ENCODE data around the gene HACD1.
A peak's percentile ranks its signal among the peaks of the same experiment; 100 is the strongest.

HACD1 gene

DNA sequence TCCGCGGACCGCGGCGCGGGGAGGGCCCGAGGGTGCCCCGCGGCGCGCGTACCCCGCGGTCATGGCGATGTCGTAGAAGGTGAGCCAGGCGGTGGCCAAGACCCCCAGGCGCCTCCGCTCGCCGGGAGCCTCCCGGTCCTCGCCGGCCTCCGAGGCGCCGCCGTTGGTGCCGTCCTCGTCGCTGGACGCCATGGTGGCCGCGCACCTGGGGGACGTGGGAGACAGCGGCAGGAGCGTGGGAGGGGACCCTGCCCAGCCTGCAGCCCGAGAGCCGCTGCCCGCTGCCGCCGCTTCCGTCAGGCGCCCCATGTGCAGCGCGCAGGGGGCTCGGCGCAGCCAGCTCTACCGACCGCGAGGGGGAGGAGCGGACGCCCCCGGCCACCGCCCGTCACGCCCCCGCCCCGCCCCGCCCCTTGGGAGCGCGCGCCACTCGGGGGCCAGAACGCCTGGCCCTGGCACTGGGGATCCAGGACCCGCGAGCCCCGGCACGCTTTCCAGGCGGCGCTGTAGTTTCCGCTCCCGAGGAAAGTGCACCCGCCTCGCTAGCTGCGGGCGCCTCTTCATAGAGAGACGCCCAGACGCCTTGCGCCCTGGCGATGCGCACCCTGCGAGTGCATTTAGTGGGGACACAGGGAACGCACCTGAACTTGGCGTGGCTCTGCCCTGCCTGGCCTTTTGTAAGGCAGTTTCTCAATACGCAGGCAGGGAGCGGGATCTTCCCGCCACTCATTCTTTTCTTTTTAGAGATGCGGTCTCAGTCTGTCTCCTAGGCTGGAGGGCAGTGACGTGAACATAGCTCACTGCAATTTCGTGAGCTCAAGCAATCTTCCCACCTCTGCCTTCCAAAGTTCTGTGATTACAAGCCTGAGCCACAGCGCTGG, at the start of gene HACD1:
Gene HACD1, minus strand, starts transcription at position 344 of the 881 bp plus-strand sequence. Its CDS starts 35 bp downstream, at position 309.
- DNase-seq (ENCODE audit: low read depth in 2 of 2) = peak; percentile 50 to 51

DNA sequence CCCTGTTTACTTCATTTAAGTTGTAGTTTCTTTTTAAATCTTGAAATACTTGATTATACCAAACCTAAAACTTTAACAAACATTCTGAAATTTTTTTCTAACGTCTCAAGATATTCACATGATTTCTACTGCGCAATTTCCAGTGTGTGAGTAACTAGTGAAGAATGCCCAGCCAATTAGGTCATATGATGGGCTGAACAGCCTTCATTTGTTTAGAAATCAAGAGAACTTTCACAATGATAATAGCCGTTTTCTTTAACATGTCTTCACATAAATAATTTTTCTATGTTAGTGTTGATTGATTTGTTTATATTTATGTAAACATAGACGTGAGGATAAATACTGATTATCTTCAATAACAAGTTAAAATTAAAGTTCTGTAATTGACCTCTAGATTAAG, 48.6 kb upstream of the HACD1 start:
- no peak for DNase-seq (ENCODE audit: low read depth in 2 of 2)

DNA sequence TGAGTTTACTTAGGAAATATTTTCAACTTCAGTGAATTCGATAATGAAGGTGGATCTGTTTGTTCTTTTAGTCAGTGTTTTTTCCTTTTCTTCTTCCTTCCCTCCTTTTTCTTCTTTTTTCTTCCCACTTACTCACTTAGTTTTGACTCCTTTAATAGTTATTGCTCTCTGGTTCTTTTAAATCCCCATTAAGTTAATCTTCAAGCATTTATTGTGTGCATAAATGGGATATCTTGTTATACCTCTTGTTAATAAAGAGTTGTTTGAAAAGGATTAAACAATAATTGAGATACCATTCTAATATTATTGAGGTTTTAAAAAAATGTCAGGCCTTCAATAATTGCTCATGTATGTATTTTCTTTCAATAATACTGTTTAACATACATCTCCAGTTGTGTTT, 46.3 kb upstream of the HACD1 start:
- no peak for DNase-seq (ENCODE audit: low read depth in 2 of 2)

DNA sequence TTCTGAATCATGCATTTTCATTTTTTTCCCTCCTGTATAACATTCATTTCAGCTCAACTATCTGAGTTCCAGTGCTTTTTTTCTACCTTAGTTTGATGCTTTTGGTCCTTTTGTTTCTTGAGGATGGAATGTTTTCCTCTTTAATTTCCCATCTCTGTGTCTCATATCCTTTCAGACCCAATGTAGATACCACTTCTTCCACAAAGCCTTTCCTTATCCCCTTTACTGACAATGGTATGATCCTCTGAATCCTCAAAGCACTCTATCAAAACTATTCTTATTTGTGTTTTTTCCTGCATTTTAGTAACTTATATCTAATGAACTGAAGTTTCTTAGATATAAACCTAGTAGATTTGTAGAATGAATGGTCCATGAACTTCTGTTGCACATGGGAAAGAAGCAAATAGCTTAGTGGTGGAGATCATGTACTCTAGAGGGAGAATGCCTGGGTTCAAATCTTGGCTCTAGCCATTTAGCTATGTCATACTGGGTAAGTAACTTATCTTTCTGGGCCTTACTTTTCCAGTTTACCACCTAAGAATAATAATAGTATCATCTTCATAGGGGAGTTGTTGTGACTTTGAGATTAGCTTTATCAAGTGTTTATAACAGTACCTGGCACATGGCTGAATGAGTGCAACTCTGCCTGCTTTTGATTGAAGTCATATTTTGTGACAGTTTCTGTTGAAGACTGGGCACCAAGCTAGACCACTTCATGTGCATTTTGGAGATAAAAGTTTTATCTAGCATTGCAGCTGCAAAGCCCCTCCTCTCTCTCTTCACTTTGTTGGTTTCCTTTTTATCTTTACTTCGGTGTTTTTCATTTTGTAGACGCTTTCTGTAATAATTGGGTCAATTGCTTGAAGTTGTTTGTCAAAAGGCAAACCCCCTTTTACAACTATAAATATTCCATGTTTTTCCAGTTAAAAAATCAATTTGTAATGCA, 45.3 kb upstream of the HACD1 start:
- no peak for DNase-seq (ENCODE audit: low read depth in 2 of 2)

GRCh38 chr10:17661510-17661909, 44.3 kb upstream of the HACD1 start:
- no peak for DNase-seq (ENCODE audit: low read depth in 2 of 2)

- no peak for DNase-seq (ENCODE audit: low read depth in 2 of 2)
Measured at GRCh38 chr10:17660921-17661320, 43.7 kb upstream of the HACD1 start.

DNA sequence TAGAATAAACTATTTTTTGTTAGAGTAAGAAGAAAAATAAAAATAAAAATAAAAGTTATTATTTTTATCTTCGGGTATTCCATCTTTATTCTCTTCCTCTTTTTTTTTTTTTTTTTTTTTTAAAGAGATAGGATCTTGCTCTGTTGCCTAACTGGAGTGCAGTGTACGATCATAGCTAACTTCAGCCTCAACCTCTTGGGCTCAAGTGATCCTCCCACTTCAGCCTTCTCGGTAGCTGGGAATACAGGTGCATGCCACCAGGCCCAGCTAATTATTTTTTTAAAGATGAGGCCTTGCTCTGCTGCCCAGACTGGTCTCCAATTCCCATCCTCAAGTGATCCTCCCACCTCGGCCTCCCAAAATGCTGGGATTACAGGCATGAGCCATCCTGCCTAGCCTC, 42.2 kb upstream of the HACD1 start:
- DNase-seq (ENCODE audit: low read depth in 2 of 2) = no peak

- no peak for DNase-seq (ENCODE audit: low read depth in 2 of 2)
Measured at GRCh38 chr10:17657103-17657500, 39.9 kb upstream of the HACD1 start.

DNA sequence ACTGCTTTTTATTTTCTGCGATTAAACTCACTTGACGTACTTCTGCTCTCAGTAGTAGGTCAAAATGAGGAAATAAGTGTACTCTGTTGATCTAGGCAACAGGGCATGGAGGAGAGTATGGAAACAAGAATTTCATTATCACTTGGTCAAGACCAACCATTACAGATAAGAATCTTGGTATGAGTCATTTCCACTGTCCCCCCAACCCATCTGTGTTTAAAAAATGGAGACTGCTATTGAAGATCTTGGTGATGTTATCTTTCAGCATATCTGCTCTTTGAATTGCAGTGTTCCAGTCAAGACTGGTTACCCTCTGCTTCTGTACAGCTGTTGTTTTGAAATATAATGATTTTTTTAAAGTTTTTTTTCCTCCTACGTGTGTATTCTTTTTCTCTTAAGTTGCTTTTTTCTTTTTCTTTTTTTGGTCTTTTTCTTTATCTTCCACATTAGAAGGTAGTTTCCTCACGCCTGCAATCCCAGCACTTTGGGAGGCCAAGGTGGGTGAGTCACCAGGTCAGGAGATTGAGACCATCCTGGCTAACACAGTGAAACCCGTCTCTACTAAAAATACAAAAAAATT, 38.5 kb upstream of the HACD1 start:
- DNase-seq (ENCODE audit: low read depth in 2 of 2) = no peak

DNA sequence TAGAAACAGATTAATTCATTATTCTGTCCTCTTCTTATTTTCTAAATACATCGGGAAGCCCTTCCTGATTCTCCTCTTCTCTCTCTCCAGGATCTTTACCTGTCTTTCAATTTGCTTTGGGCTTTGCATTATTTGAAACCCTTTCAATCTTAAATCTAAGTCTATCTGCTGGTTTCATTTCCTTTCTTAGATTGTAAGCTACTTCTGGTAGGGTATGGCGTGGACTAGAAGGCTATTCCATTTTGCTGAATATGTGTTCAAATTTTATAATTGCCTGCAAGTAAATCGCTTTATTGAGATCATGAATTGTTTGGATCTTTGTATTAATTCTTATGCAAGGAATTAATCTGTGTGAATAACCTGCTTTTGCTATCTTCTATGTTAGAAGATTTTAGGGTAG, 37.8 kb upstream of the HACD1 start:
- DNase-seq (ENCODE audit: low read depth in 2 of 2) = no peak

DNA sequence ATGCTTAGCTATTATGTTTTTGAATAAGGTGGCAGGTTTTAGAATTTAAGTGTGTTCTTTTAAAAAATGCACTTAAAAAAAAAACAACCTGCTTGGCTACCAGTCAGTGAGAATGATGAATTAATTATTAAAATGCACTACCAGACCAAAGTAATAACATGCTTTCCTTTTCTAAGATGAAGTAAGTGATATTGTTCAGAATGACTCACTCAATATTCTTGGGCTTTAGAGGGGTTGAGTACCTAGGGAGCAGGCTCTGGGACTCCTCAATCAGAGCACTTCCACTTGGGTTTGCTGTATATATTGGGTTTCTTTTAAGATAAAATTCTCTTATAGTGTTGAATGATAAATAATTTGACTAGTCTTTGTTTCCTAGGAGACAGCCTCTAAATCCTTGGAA, 35.4 kb upstream of the HACD1 start:
- no peak for DNase-seq (ENCODE audit: low read depth in 2 of 2)

DNA sequence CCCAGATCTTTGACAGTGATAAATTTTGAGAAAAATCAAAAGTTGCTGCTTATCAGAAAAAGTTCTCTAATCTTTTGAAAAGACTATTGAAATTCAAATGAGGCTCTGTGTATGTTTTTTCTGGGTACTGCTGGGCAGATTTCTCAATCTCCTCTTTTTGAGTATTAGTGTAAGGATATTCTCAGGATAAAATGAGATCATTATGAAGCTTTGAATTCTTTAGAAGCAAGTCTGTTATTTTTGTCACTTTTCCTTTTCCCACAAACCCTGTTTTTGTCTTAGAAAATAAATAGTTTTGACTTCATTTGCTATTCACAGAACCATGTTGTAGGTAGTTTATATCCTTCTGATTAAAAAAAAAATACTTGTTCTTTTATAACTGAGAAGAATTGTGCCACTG, 34.7 kb upstream of the HACD1 start:
- DNase-seq (ENCODE audit: low read depth in 2 of 2) = no peak

DNA sequence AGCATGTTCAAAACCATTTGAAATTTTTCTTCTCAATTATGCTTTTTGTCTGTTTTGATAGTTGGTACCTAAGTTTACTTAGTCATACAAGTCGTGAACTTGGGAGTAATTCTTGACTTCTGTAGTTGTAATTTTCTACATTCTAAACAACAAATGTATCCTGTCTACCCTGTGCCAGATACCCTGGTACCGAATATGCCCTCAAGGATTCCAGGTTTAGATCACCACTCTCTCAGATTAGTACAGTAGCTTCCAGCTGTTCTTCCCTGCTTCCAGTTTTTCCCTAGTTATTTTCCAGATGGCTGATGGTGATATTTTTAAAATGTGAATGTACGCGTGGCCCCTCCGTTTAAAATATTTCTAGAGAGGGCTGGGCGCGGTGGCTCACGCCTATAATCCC, 33.2 kb upstream of the HACD1 start:
- DNase-seq (ENCODE audit: low read depth in 2 of 2) = no peak

DNA sequence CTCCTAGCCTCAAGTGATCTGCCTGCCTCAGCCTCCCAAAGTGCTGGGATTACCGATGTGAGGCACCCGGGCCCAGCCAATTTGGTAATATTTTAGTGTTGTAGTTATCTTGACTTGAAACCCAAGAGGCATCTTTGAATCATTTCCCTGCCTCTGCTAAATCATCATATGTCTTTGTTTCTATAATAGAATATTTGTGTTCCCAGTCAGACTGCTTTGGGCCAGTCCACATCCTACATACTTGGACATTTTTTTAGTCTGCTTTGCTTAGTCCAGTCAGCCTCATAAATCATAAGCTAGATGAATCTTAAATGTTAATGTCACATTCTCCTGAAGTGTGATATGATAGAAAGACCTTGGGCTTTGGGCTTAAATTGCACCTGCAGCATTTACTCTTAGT, 32.7 kb upstream of the HACD1 start:
- DNase-seq (ENCODE audit: low read depth in 2 of 2) = no peak

DNA sequence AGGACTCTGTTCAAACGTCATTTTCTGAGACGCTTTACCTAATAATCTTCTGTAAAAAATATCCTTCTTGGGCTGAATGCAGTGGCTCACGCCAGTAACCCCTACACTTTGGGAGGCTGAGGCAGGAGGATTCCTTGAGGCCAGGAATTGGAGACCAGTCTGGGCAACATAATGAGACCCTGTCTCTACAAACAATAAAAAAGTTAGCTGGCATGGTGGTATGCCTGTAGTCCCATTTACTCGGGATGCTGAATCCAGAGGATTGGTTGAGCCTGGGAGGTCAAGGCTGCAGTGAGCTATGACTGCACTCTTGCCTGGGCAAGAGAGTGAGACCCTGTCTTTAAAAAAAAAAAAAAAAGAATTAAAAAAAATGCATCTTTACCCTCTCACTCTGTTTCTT, 31.9 kb upstream of the HACD1 start:
- no peak for DNase-seq (ENCODE audit: low read depth in 2 of 2)

DNA sequence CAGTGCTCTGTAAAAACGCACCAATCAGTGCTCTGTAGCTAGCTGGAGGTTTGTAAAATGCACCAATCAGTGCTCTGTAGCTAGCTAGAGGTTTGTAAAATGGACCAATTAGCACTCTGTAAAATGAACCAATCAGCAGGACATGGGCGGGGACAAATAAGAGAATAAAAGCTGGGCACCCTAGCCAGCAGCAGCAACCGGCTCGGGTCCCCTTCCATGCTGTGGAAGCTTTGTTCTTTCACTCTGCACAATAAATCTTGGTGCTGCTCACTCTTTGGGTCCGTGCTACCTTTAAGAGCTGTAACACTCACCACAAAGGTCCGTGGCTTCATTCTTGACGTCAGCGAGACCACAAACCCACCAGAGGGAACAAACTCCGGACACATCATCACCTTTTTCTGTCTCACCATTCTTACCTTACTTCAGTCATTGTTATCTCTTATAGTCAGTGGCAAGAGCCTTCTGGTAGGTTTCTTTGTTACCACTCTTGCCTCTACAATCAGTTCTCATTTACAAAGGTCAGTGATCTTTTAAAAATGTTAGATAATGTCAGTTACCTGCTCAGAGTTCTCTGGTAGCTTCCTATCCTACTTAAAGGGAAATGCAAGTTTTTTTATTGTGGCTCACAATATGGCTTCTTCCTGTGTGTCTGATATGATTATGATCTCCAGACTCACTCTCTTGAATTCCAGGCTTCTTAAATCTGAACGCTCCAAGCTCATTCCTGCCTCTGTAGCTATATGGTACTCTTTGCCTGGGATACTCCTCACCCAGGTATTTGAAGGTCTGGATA, 31.3 kb upstream of the HACD1 start:
- peak; percentile 44 to 65 for DNase-seq (ENCODE audit: low read depth in 2 of 2)

DNA sequence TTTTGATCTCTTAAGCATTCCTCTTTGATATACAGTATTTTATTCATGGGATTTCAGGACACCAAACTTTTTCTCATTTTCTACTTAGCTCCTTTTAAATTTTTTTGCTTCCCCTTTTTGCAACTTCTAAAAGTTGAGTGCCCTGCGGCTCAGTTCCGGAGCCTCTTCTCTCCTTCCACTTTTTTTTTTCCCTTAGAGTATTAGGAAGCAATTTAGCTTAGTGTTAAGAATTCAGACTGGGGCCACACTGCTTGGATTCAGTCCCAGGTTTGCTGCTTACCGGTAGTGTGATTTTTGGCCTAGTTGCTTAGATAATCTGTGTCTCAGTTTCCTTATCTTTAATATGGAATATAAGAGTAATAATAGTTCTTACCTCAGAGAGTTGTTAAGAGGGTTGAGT, 30.2 kb upstream of the HACD1 start:
- DNase-seq (ENCODE audit: low read depth in 2 of 2) = no peak

- no peak for DNase-seq (ENCODE audit: low read depth in 2 of 2)
Measured at GRCh38 chr10:17645621-17646345, 28.6 kb upstream of the HACD1 start.

DNA sequence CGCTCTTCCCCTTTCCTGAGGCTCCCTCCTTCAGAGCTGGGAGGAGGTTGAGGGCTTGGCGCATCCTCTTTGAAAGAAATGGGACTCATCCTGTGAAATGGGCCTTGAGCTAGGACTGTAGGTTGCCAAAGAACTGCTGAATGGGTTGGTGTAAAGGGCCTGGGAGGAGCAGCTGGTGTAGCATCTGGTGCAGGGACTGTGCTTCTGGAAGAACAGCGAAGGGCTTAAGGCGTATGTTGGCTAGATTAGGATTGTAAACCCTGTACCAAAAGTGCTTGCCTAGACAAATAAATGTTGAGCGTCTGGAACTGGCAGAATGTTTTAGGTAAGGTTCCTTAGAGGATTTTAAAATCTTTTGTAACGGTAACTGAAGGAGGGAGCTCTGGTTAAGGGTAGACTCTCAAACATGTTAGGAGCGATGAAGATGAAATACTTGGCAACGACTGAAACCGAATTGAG, 27.3 kb upstream of the HACD1 start:
- no peak for DNase-seq (ENCODE audit: low read depth in 2 of 2)

DNA sequence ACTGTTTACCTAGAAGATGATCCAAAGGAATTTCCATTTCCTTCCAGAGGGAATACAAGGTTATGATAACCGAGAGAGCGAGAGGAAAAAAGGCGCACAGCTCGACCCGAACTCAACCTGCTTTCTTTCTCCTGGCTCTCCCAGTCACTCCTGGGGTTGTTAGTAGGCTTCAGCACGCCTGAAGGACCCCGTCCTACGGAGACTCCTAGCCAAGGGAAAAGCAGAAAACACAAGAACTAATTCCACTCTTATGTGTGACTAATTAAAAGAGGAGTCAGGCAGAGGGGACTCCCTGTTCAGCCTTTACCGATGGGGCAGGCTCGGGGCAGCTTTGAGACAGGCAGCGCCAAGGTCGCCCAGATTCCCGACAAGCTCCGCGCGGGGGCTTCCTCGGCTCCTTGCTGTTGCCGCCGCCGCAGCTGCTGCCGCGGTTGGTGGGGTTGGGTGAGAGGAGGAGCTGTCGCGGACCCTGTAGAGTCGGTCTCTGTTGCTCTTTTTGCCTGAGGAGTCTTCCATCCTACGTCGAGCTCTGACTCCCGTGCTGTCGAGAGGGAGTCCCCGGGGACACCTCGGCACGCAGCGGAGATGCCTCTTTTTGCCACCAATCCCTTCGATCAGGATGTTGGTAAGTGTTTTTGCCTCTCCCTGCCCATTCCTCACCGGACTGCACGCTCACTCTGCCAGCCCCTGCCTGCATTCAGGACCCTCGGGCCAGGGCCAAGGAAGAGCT, 26.7 kb upstream of the HACD1 start, which contains the start of gene STAM:
Gene STAM, plus strand, starts transcription at position 397 of the 730 bp plus-strand sequence. Its CDS starts 189 bp downstream, at position 586.
- peak; percentile 86 to 89 for DNase-seq (ENCODE audit: low read depth in 2 of 2)

All from stimulated activated CD8-positive, alpha-beta memory T cell treated with anti-CD3 and anti-CD28 coated beads, Interleukin-2, amount 100 ng/mL, for 48 hours (primary cell).